K562 (cell line): ENCODE data around the gene SERPIND1. TPM values are rescaled to one million over a fixed set of nuclear protein-coding genes. Genes with fewer than 3 reads are reported as not detected.

ENCODE experiments used
- ASH1L ChIP-seq: fragments of 450-650 bp; IDR thresholded peaks from 2 replicates; pipeline ENCODE4 v1.6.1; 2018; ENCODE audit warnings: borderline replicate concordance, mild to moderate bottlenecking, low read depth; ENCODE audit not compliant: partially characterized antibody
- CBFB ChIP-seq: sonication (generic); formaldehyde crosslinking; IDR thresholded peaks from 2 replicates; pipeline ENCODE4 v1.4.0; 2020; ENCODE audit warnings: mild to moderate bottlenecking, missing genetic modification reagents
- E2F3 ChIP-seq: fragments of 250-450 bp; sonication (Bioruptor Pico); IDR thresholded peaks from 2 replicates; pipeline ENCODE4 v1.4.0; 2020; ENCODE audit warnings: mild to moderate bottlenecking
- ETV6 ChIP-seq, 3 experiments: fragments of 150-350 bp in 1 of 3; sonication (generic) in 1 of 3; formaldehyde crosslinking in 1 of 3; IDR thresholded peaks; 2 replicates each; pipeline versions ENCODE4 v1.6.1 to v1.8.0; 2014 to 2022; ENCODE audit warnings: borderline replicate concordance in 2 of 3, low read depth in 2 of 3, antibody characterized with exemption in 1 of 3, low read length in 1 of 3, mild to moderate bottlenecking in 1 of 3, missing genetic modification reagents in 1 of 3
- FOXO4 ChIP-seq: fragments of 450-650 bp; formaldehyde crosslinking; IDR thresholded peaks from 2 replicates; pipeline ENCODE4 v1.4.0; 2020; ENCODE audit warnings: mild to moderate bottlenecking, moderate library complexity
- HMG20A ChIP-seq: fragments of 450-650 bp; formaldehyde crosslinking; conservative IDR thresholded peaks from 2 replicates; pipeline ENCODE4 v1.4.0; 2020; ENCODE audit warnings: mild to moderate bottlenecking, mixed read lengths
- HMG20B ChIP-seq: fragments of 250-450 bp; sonication (Bioruptor Pico); IDR thresholded peaks from 2 replicates; pipeline ENCODE4 v1.5.0; 2021; ENCODE audit warnings: mild to moderate bottlenecking
- MTA2 ChIP-seq: fragments of 450-650 bp; IDR thresholded peaks from 2 replicates; pipeline ENCODE4 v1.6.1; 2016; ENCODE audit warnings: low read depth
- MXD1 ChIP-seq: fragments of 250-450 bp; sonication (Bioruptor Pico); IDR thresholded peaks from 2 replicates; pipeline ENCODE4 v1.8.0; 2021; ENCODE audit warnings: borderline replicate concordance, mild to moderate bottlenecking, moderate library complexity; ENCODE audit not compliant: poor library complexity, severe bottlenecking
- NFRKB ChIP-seq: fragments of 450-650 bp; IDR thresholded peaks from 2 replicates; pipeline ENCODE4 v1.6.1; 2016; ENCODE audit warnings: low read depth
- NKRF ChIP-seq: fragments of 450-650 bp; IDR thresholded peaks from 2 replicates; pipeline ENCODE4 v1.6.1; 2016; ENCODE audit warnings: borderline replicate concordance
- STAT6 ChIP-seq: sonication (generic); formaldehyde crosslinking; IDR thresholded peaks from 2 replicates; pipeline ENCODE4 v1.8.1; 2023; ENCODE audit warnings: mild to moderate bottlenecking, missing genetic modification reagents
- TCF15 ChIP-seq: fragments of 250-450 bp; sonication (Bioruptor Pico); IDR thresholded peaks from 2 replicates; pipeline ENCODE4 v1.8.0; 2022; ENCODE audit warnings: moderate library complexity, mild to moderate bottlenecking, inconsistent platforms
- ZMIZ1 ChIP-seq, 2 experiments: fragments of 150-350 bp in 1 of 2; IDR thresholded peaks; 2 replicates each; pipeline ENCODE4 v1.6.1; 2012 to 2016; ENCODE audit warnings: low read depth in 2 of 2, low read length in 2 of 2, mild to moderate bottlenecking in 1 of 2, moderate library complexity in 1 of 2
- ZNF586 ChIP-seq: fragments of 450-650 bp; formaldehyde crosslinking; conservative IDR thresholded peaks from 2 replicates; pipeline ENCODE4 v1.4.0; 2020; ENCODE audit warnings: mild to moderate bottlenecking, moderate library complexity
- polyA plus RNA-seq, 8 experiments: library from polyadenylated mRNA; depleted of rRNA in 4 of 8; stranded (reverse) in 5 of 8; unstranded in 3 of 8; fragments of >200 nt; fragmentation: Nextera tagmentation in 2 of 8; fragmentation: Illumina TruSeq in 1 of 8; extraction: Ambion mirVana in 2 of 8; extraction: Trizol in 1 of 8; gene quantifications; 2 replicates each; pipeline versions ENCODE4 v1.2.1 to v1.2.3, GENCODE V29; 2011 to 2014; ENCODE audit warnings: inconsistent platforms in 1 of 8, missing spikeins in 1 of 8
- total RNA-seq, 7 experiments: library from RNA; depleted of rRNA in 6 of 7; stranded (reverse); fragments of >200 nt in 6 of 7; fragmentation: Illumina TruSeq in 2 of 7; extraction: Trizol in 2 of 7; gene quantifications; 2 replicates each; pipeline versions ENCODE4 v1.2.1 to v1.2.3, GENCODE V29; 2011 to 2021; ENCODE audit warnings: low replicate concordance in 1 of 7

Gene SERPIND1
- total and polyA plus RNA-seq, 9 of the 15 experiments (the other 6 are each of a cell fraction or from before 2014, with no cell fraction given) = 0.04 to 0.11 (median 0.09) TPM; not detected in 6

GRCh38 chr22:20782596-20783299, 8.8 kb downstream of the SERPIND1 start (continued):
- peak; percentile 42; the same call in 1 of the 2 replicates for TF ChIP-seq E2F3
- 0 out of 2 replicates have a peak, but pooled peaks have one; percentile 29 for TF ChIP-seq HMG20A
- TF ChIP-seq FOXO4 (CRISPR knock-in tag) = no peak
- no peak for TF ChIP-seq NFRKB
- no peak for TF ChIP-seq NKRF
- TF ChIP-seq TCF15 (CRISPR knock-in tag) = no peak
- TF ChIP-seq STAT6 (CRISPR knock-in tag) = 0 out of 2 replicates have a peak, but pooled peaks have one; percentile 6
- no peak for TF ChIP-seq ZNF586 (CRISPR knock-in tag)
- TF ChIP-seq MXD1 = no peak
- TF ChIP-seq ETV6 (IDR thresholded peaks at IDR 0.05; ENCODE audit: borderline replicate concordance in 1 of 2, low read depth in 2 of 2, low read length in 1 of 2) = no peak
- TF ChIP-seq ETV6 (CRISPR knock-in tag; IDR thresholded peaks at IDR 0.05; ENCODE audit: borderline replicate concordance) = no peak
- TF ChIP-seq MTA2 = no peak
- TF ChIP-seq ZMIZ1 (IDR thresholded peaks at IDR 0.05; ENCODE audit: low read depth in 2 of 2, low read length in 2 of 2) = no peak
- no peak for TF ChIP-seq ASH1L
- no peak for TF ChIP-seq HMG20B (CRISPR knock-in tag)
- TF ChIP-seq CBFB (CRISPR knock-in tag) = no peak
